ENCODE results near the gene GDPD5. TPM values are rescaled to one million over a fixed set of nuclear protein-coding genes. Genes with fewer than 3 reads are reported as not detected.

GDPD5 gene
- total RNA-seq, 4 donors from 2014 or later: 5.1 to 9.3 (median 8.4) TPM

- H3K36me3 ChIP-seq: peaks cover 58 to 79% (median 76%) of the 10 kb centered on the region in 4 donors
- peak overlapping the region in 2 of 4 donors; percentile 42 to 43 for H3K27ac ChIP-seq (replicated peaks in 1 of 4)
- 89% methylated on average over 14 of the region's 14 CpGs for WGBS
- TF ChIP-seq POLR2A (IDR thresholded peaks at IDR 0.05; ENCODE audit: low read depth) (no peak), POLR2AphosphoS5 (IDR thresholded peaks at IDR 0.05) (no peak), EP300 (IDR thresholded peaks at IDR 0.05) (no peak), CTCF (IDR thresholded peaks at IDR 0.05) (no peak)
- H3K4me1 ChIP-seq: peaks cover 50 to 80% (median 64%) of the 10 kb centered on the region in 4 donors
- DNase-seq (ENCODE audit: extremely low spot score): no peak
- no peaks in the 10 kb centered on the region for H3K27me3 ChIP-seq
- intact Hi-C loops (cut with DNase I): no loop called here
- no peak overlapping the region for H3K4me3 ChIP-seq
- no peaks in the 10 kb centered on the region for H3K9me3 ChIP-seq
Observed at GRCh38 chr11:75571625-75572024, 45.9 kb upstream of the GDPD5 start.

- no peaks in the 10 kb centered on the region for H3K27me3 ChIP-seq
- no peaks in the 10 kb centered on the region for H3K9me3 ChIP-seq
- no peak overlapping the region for H3K4me3 ChIP-seq
- intact Hi-C loops (cut with DNase I): no loop called here
- H3K36me3 ChIP-seq: peaks cover 60 to 88% (median 85%) of the 10 kb centered on the region in 4 donors
- TF ChIP-seq EP300 (IDR thresholded peaks at IDR 0.05) (no peak), CTCF (IDR thresholded peaks at IDR 0.05) (no peak), POLR2AphosphoS5 (IDR thresholded peaks at IDR 0.05) (no peak), POLR2A (IDR thresholded peaks at IDR 0.05; ENCODE audit: low read depth) (no peak)
- H3K4me1 ChIP-seq: peaks cover 56 to 81% (median 67%) of the 10 kb centered on the region in 4 donors
- WGBS: 66% methylated on average over 5 of the region's 9 CpGs
- no peak for DNase-seq (ENCODE audit: extremely low spot score)
- peak overlapping the region; percentile 12 to 48 (median 40) for H3K27ac ChIP-seq (replicated peaks in 1 of 4)
Observed at GRCh38 chr11:75570559-75571139, 44.9 kb upstream of the GDPD5 start.

DNA sequence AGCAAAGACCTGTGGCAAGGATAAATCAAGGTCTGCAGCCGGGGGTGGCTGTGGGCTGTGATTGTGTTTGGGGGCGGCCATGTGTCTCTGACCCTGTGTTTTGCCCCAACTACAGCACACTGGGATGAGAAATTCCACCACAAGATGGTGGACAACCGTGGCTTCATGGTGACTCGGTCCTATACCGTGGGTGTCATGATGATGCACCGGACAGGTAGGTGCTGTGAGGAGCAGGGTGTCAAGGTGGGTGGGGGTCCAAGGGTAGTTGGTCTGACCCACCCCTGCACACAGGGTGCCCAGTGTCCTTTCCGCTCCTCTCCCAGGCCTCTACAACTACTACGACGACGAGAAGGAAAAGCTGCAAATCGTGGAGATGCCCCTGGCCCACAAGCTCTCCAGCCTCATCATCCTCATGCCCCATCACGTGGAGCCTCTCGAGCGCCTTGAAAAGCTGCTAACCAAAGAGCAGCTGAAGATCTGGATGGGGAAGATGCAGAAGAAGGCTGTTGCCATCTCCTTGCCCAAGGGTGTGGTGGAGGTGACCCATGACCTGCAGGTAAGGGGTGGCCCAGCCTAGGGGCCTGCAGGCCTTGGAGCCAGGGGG is 43.0 kb upstream of the GDPD5 start:
- H3K4me3 ChIP-seq: no peak overlapping the region
- H3K36me3 ChIP-seq: peaks cover 60 to 88% (median 81%) of the 10 kb centered on the region in 4 donors
- intact Hi-C loops (cut with DNase I): no loop called here
- no peaks in the 10 kb centered on the region for H3K9me3 ChIP-seq
- TF ChIP-seq POLR2A (IDR thresholded peaks at IDR 0.05; ENCODE audit: low read depth) (no peak), POLR2AphosphoS5 (IDR thresholded peaks at IDR 0.05) (no peak), CTCF (IDR thresholded peaks at IDR 0.05) (no peak), EP300 (IDR thresholded peaks at IDR 0.05) (no peak)
- peaks cover 75 to 97% (median 86%) of the 10 kb centered on the region in 4 donors for H3K4me1 ChIP-seq
- WGBS: 82% methylated on average over 8 of the region's 14 CpGs
- no peak for DNase-seq (ENCODE audit: extremely low spot score)
- H3K27me3 ChIP-seq: no peaks in the 10 kb centered on the region
- peak overlapping the region in 1 of 4 donors; percentile 63 for H3K27ac ChIP-seq (replicated peaks in 1 of 4)

GRCh38 chr11:75567971-75568370 is 42.2 kb upstream of the GDPD5 start:
- Histone ChIP-seq H3K4me1 (peaks cover 80 to 97% (median 87%) of the 10 kb centered on the region in 4 donors), H3K27ac (replicated peaks in 1 of 4) (peak overlapping the region in 3 of 4 donors; percentile 26 to 100 (median 63)), H3K9me3 (no peaks in the 10 kb centered on the region), H3K4me3 (no peak overlapping the region), H3K36me3 (peaks cover 60 to 80% (median 73%) of the 10 kb centered on the region in 4 donors), H3K27me3 (no peaks in the 10 kb centered on the region)
- WGBS: 84% methylated on average over 6 of the region's 6 CpGs
- intact Hi-C loops (cut with DNase I): no loop called here
- DNase-seq (ENCODE audit: extremely low spot score): no peak
- no peak for TF ChIP-seq CTCF (IDR thresholded peaks at IDR 0.05)
- TF ChIP-seq POLR2AphosphoS5 (IDR thresholded peaks at IDR 0.05): no peak
- no peak for TF ChIP-seq EP300 (IDR thresholded peaks at IDR 0.05)
- TF ChIP-seq POLR2A (IDR thresholded peaks at IDR 0.05; ENCODE audit: low read depth): no peak
